ENCODE data around the gene MRPL53. TPM values are rescaled to one million over a fixed set of nuclear protein-coding genes. Genes with fewer than 3 reads are reported as not detected.

Gene MRPL53
- total and polyA plus RNA-seq, 2 of the 13 experiments (the other 11 are each of a cell fraction or from before 2014, with no cell fraction given): 34.3 to 51.9 TPM

DNA sequence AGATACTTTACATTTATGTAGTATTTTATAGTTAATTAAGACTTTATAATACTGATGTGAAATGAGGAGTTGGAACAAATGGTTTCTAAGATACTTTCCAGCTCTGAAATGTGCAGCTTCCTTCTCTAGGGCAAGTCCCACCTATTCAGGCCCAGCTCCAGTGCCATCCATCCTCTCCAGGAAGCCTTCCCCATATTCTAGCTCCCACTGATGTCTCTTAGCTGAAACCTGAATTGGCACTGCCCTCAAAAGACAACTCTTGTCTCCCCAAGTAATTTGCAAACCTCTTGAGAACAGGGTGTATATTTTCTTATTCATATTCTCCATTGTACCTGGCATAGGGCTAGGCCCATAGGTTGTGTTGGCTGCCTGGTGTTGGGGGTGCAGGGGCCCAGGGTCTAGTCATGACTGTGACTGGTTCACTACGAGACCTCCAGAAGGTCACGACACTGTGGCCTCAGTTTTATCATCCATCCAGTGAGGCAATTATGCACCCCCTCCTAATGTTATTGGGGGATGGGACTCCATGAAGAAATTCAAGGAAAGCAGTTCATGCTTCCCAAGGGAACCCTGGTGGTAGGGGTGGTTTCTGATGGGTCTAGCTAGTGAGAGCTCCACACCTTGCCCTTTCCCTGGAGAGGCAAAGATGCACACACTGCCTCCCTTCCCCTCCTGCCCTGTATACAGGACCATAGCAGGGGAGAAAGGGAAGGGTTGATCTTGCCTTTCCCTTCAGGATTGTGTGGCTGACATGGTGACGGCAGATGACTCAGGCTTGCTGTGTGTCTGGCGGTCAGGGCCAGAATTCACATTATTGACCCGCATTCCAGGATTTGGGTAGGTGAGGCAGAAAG, 48.1 kb downstream of the MRPL53 start (continued):
- no peak for TF ChIP-seq ZBED4 (CRISPR knock-in tag; IDR thresholded peaks at IDR 0.05; ENCODE audit: borderline replicate concordance)
- TF ChIP-seq GPBP1L1 (CRISPR knock-in tag; IDR thresholded peaks at IDR 0.05): no peak
- TF ChIP-seq ZNF557 (CRISPR knock-in tag; IDR thresholded peaks at IDR 0.05): no peak
- no peak for TF ChIP-seq ZNF30 (CRISPR knock-in tag; IDR thresholded peaks at IDR 0.05)
- TF ChIP-seq NCOA5 (CRISPR knock-in tag; IDR thresholded peaks at IDR 0.05): no peak
- TF ChIP-seq TMF1 (CRISPR knock-in tag; IDR thresholded peaks at IDR 0.05; ENCODE audit: low read depth): 0 out of 2 replicates have a peak, but pooled peaks have one; percentile 11
- no peak for TF ChIP-seq CREM (IDR thresholded peaks at IDR 0.05)
- TF ChIP-seq CREM (CRISPR knock-in tag; IDR thresholded peaks at IDR 0.05): no peak
- no peak for TF ChIP-seq ZFP82 (CRISPR knock-in tag; IDR thresholded peaks at IDR 0.05; ENCODE audit: borderline replicate concordance)
- no peak for TF ChIP-seq MEIS1 (CRISPR knock-in tag; IDR thresholded peaks at IDR 0.05; ENCODE audit: borderline replicate concordance)
- no peak for TF ChIP-seq ZNF549 (CRISPR knock-in tag; IDR thresholded peaks at IDR 0.05)
- no peak; the same call in 1 of the 2 replicates for TF ChIP-seq ZMAT3 (CRISPR knock-in tag; conservative IDR thresholded peaks at IDR 0.05)
- no peak for TF ChIP-seq SRSF1 (optimal IDR thresholded peaks at IDR 0.05; ENCODE audit: low read depth, low read length)
- TF ChIP-seq, protein P1, sequence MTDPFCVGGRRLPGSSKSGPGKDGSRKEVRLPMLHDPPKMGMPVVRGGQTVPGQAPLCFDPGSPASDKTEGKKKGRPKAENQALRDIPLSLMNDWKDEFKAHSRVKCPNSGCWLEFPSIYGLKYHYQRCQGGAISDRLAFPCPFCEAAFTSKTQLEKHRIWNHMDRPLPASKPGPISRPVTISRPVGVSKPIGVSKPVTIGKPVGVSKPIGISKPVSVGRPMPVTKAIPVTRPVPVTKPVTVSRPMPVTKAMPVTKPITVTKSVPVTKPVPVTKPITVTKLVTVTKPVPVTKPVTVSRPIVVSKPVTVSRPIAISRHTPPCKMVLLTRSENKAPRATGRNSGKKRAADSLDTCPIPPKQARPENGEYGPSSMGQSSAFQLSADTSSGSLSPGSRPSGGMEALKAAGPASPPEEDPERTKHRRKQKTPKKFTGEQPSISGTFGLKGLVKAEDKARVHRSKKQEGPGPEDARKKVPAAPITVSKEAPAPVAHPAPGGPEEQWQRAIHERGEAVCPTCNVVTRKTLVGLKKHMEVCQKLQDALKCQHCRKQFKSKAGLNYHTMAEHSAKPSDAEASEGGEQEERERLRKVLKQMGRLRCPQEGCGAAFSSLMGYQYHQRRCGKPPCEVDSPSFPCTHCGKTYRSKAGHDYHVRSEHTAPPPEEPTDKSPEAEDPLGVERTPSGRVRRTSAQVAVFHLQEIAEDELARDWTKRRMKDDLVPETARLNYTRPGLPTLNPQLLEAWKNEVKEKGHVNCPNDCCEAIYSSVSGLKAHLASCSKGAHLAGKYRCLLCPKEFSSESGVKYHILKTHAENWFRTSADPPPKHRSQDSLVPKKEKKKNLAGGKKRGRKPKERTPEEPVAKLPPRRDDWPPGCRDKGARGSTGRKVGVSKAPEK (CRISPR knock-in tag; IDR thresholded peaks at IDR 0.05; ENCODE audit: borderline replicate concordance): no peak
- TF ChIP-seq KAT7 (CRISPR knock-in tag; IDR thresholded peaks at IDR 0.05; ENCODE audit: borderline replicate concordance): no peak
- TF ChIP-seq DMAP1 (CRISPR knock-in tag; IDR thresholded peaks at IDR 0.05): no peak
- TF ChIP-seq GABPA (IDR thresholded peaks at IDR 0.05; ENCODE audit: low read depth, low read length): no peak
- 0 out of 2 replicates have a peak, but pooled peaks have one; percentile 9 for TF ChIP-seq GABPA (CRISPR knock-in tag; IDR thresholded peaks at IDR 0.05; ENCODE audit: low read depth)
- peak; percentile 33; the same call in 1 of the 2 replicates for TF ChIP-seq PRMT3 (CRISPR knock-in tag; IDR thresholded peaks at IDR 0.05; ENCODE audit: borderline replicate concordance, low read depth)
- TF ChIP-seq ZNF746 (CRISPR knock-in tag; IDR thresholded peaks at IDR 0.05): no peak
- TF ChIP-seq CENPT (CRISPR knock-in tag; IDR thresholded peaks at IDR 0.05; ENCODE audit: low read depth): no peak

Measured in HepG2 (cell line).